Measurements from ENCODE around the gene ZNF318.
"Not testable (repeated sequence)": the region's sequence is repeated elsewhere in the genome, so short reads cannot be mapped to it uniquely, and the experiment has no call there.

The ZNF318 gene

GRCh38 chr6:43339168-43339567 lies 30.3 kb downstream of the ZNF318 start:
- no peak for DNase-seq (ENCODE audit: low read depth in 2 of 2)

- DNase-seq (ENCODE audit: low read depth in 2 of 2): no peak
Observed at GRCh38 chr6:43338243-43338642, 31.2 kb downstream of the ZNF318 start.

DNA sequence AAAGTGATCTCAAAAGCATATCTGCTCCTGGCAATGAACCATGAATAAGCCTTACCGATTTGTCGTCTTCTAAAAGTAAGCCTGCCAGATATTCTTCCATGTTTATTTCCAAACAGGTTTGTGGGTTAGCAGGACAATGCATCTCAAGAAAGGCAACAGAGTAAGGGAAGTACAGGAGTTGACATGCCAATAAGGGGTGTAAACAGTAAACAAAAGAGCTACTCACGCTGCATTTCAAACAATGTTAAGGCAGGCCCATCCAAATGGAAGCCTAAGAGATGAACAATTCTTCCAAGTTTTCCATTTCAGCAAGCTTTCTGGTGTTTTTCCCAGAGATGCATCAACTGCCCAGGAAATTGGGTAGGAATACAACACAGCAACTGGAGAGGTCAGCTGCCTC lies 33.1 kb downstream of the ZNF318 start:
- no peak for DNase-seq (ENCODE audit: low read depth in 2 of 2)

DNA sequence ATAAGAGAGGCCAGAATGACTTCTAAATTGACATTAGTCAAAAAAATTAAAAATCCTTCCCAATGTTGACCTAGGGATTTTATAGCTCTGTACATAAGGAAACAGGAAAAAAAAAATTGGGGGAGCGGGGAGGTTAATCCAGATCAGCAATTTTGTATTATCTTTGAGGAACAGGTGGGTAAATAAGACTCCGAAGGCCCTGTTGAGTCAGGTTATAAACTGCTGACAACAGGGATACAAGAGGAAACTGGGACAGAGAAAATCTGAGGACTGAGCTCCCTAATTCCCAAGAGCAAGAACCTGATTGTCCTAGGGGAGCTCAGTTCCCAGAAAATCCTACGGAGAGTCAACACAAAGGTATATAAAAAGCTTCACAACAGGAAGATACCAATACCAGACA lies 34.0 kb downstream of the ZNF318 start:
- DNase-seq (ENCODE audit: low read depth in 2 of 2): no peak

DNA sequence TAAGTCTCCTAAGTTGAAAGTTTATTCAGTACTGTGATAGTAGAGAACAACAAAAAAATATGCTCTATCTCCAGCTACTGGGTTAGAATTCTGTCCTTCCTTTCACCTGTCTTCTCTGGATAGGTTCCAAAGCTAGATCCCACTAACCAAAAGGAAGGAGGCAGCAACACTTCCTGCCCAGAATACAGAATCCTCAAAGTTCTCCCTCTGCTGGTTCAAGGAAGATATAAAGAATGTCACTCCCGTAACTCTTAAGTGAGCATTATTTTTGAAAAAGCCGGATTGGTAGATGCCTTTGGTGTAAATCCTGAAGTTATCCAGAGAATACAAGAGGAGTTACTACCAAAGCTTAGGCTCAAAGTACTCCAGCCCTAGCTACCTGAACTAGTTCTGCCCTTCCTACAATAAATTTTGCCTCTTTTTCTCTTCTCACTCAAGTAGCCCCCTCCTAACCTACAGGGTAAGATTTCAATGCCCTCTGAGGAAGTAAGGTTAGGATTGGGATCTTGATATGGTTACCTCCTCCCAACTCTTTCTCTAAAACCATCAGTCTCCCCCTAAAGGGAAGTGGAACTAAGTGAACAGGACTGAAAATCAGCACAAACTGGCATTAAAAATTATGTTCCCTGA lies 34.9 kb downstream of the ZNF318 start:
- DNase-seq (ENCODE audit: low read depth in 2 of 2): no peak

DNA sequence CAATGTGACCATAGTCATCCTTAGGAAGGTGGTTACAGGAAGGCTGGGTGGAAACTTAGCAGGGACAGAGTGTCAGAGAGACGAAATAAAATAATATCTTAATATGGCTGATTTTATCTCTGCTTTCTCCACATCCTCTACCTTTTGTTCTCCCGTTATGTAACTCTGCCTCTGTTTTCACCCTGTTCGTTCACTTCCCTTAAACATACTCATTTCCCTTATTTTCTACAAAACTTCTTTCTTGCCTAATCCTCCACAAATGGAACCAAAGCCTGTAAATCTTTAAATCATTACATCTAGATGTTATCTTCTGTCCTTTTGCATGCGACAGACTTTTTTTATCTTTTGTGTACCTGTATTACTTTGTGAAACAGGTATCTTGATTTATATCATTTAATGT lies 37.6 kb downstream of the ZNF318 start:
- DNase-seq (ENCODE audit: low read depth in 2 of 2): no peak

- DNase-seq (ENCODE audit: low read depth in 2 of 2): no peak
Observed at GRCh38 chr6:43331470-43331869, 38.0 kb downstream of the ZNF318 start.

DNA sequence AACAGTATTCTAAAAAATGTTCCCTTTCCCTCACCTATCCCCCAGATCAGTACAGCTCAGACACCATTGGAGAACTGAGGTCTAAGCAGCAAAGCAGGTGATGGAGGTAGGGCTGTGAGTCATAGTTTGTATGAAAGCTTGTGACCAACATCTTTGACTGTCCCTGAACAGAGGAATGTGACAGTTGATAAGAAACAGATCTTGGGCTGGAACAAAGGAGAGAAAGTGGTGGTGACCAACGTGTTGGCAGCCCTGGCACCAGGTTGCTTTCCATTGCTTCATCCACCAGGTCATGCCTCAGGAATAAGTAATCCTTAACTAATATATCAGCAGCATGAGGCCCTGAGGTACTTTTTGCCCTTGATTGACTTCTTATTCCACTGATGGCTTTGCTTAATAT lies 40.9 kb downstream of the ZNF318 start:
- DNase-seq (ENCODE audit: low read depth in 2 of 2): no peak

- DNase-seq (ENCODE audit: low read depth in 2 of 2): no peak
Observed at GRCh38 chr6:43325876-43326275, 43.6 kb downstream of the ZNF318 start.

DNA sequence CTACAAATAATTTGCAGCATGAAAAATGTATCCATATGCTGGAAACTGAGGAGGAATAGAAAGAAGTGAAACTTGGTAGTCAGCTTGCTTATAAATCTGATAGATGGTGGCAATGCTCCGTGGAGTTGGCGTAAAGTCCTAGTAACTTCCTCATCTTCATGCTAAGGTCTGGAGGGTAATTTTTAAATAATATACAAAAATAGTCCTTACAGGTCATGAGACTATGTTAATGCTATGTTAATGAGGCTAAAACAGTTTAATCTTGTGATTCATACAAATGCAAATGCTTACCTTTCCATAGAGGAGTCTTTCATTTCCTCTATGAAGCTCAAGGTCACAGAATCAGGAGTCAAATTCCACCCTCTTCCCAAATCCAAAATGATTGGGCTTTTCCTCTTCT lies 51.4 kb downstream of the ZNF318 start:
- DNase-seq (ENCODE audit: low read depth in 2 of 2): no peak

GRCh38 chr6:43313813-43314212 lies 55.6 kb downstream of the ZNF318 start:
- DNase-seq (ENCODE audit: low read depth in 2 of 2): no peak

DNA sequence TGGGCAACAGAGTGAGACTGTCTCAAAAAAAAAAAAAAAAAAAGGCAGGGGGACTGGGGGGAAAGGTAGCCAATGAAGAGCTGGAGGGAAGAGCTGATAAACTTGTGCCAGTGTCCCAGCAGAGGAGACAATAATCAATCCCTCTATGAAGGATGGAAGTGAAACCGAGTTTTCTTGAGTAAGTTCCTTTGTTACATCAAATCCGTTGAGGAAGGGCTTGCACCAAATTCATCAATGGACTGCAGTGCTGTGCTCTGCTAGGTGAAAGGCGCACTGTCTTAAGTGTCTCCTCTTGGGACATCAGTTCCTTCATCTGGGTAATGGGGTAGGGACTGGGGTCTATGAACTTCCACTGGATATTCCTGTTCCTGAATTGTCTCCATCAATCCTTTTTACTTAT lies 57.8 kb downstream of the ZNF318 start:
- no peak for DNase-seq (ENCODE audit: low read depth in 2 of 2)

DNA sequence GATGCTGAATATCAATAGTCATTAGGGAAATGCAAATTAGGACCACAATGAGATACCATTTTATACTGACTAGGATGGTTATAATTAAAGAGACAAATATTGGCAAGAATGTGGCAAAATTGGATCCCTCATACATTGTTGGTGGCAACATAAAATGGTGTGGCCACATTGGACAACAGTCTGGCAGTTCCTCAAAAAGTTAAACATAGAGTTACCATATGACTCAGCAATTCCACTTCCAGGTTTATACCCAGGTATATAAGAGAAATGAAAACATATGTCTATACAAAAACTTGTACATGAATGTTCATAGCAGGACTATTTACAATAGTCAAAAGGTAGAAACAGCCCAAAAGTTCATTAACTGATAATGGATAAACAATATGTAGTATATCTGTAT lies 58.8 kb downstream of the ZNF318 start:
- DNase-seq (ENCODE audit: low read depth in 2 of 2): no peak

DNA sequence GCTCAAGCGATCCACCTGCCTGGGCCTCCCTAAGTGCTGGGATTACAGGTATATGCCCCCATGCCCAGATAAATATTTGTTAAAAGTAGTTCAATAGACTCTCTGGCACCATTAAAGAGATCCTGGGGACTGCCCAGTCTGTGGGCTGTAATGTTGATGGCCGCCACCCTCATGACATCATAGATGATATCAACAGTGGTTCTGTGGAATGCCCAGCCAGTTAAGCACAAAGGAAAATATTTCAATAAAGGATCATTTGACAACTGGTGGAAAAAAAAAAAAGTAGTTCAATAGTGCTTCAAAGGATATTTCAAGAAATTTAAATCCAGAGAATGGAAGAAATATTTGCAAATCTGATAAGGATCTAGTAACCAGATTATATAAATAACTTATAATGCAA lies 59.3 kb downstream of the ZNF318 start:
- DNase-seq (ENCODE audit: low read depth in 2 of 2): no peak

GRCh38 chr6:43308990-43309477 lies 60.4 kb downstream of the ZNF318 start:
- no peak for DNase-seq (ENCODE audit: low read depth in 2 of 2)

- DNase-seq (ENCODE audit: low read depth in 2 of 2): peak in 1 of 2 donors; percentile 6
Observed at GRCh38 chr6:43308101-43308989, 61.1 kb downstream of the ZNF318 start, which contains the start of gene CRIP3. Gene CRIP3 (minus strand): TSS chr6:43308826. CDS start chr6:43308792, 34 bp downstream.

- DNase-seq (ENCODE audit: low read depth in 2 of 2): no peak
Observed at GRCh38 chr6:43307451-43308100, 61.9 kb downstream of the ZNF318 start.

DNA sequence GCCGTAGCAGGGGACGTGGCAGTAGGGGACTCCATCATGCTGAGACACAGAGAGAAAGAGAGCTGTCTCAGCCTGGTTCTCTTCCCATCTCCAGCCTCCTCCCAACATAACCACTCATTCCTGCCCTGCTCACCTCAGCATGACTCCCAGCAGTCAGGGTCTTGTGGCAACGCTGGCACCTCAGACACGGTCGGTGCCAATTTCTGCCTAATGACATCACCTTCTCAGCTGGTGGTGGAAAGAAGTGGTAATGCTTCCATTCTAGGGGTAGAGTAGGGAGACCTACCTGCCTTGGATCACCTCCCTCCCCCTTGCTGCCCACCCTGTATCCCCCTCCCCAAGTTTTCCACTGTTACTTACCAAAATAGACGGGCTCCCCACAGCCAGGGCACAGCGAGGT lies 63.4 kb downstream of the ZNF318 start:
- no peak for DNase-seq (ENCODE audit: low read depth in 2 of 2)

- no peak for DNase-seq (ENCODE audit: low read depth in 2 of 2)
Observed at GRCh38 chr6:43304882-43305281, 64.6 kb downstream of the ZNF318 start.

GRCh38 chr6:43304361-43304760 lies 65.1 kb downstream of the ZNF318 start:
- DNase-seq (ENCODE audit: low read depth in 2 of 2): no peak

DNA sequence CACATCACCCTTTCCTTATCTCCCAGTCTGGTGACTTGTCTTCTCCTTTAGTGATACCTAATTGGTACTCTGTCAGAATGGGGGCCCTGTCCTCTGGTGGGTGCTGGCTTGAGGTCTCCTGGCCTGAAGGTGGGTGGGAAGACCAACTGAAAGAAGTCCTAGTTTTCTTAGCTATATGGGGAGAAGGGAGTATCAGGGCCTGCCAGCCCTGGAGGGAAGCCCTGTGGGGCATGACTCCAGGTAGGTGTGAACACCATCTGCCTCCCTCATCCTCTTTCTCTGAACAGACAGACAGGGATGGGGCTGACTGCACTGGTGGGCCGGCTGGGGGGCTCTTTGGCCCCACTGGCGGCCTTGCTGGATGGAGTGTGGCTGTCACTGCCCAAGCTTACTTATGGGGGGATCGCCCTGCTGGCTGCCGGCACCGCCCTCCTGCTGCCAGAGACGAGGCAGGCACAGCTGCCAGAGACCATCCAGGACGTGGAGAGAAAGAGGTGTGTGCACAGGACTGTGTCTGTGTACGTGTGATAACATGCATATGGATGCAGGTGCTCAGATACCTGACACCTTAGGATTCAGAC lies 65.6 kb downstream of the ZNF318 start:
- no peak for DNase-seq (ENCODE audit: low read depth in 2 of 2)

GRCh38 chr6:43303006-43303405 lies 66.4 kb downstream of the ZNF318 start:
- DNase-seq (ENCODE audit: low read depth in 2 of 2): not testable (repeated sequence)
